BE2C (cell line): ENCODE results near the gene ADAT3.

ENCODE experiments used
- DNase-seq: peaks from one replicate; pipeline ENCODE4 v3.0.0-alpha.2; 2020
- H3K27me3 ChIP-seq: fragments of 250-450 bp; sonication (Bioruptor Pico); 2 replicates; pipeline ENCODE4 v1.5.1; 2020; ENCODE audit warnings: mild to moderate bottlenecking
- H3K36me3 ChIP-seq: fragments of 250-450 bp; sonication (Bioruptor Pico); 2 replicates; pipeline ENCODE4 v1.5.1; 2020; ENCODE audit warnings: mild to moderate bottlenecking
- H3K4me1 ChIP-seq: fragments of 250-450 bp; sonication (Bioruptor Pico); 2 replicates; pipeline ENCODE4 v1.5.1; 2020
- H3K4me3 ChIP-seq: 2 replicates; pipeline ENCODE4 v1.5.1; 2011; ENCODE audit warnings: low read depth, low read length
- H3K9me3 ChIP-seq: fragments of 250-450 bp; sonication (Bioruptor Pico); 2 replicates; pipeline ENCODE4 v1.5.1; 2020
- TF ChIP-seq, protein P1 (sequence below): IDR thresholded peaks from 2 replicates; pipeline ENCODE4 v1.5.1; 2012; ENCODE audit warnings: mild to moderate bottlenecking, low read depth, low read length

The ADAT3 gene

DNA sequence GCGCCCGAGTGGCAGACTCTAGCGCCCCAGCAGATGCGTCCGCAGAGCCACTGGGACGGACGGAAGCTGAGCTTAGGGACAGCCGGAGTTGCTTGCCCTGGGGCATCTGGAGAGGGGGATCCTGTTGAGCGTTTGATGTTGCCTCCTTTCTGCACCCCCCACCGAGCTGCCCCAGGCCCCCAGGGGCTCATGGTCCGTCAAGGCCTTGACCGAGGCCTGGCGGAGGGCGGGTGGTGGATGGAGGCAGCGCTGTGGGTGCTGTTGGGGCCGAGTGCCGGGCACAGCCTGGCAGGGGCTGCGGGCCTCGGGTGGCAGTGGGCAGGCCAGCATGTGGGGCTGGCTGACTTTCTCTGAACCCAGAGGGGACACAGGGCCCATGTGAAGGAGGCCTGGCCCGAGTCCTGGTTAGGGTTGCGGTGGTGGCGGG lies 38.5 kb downstream of the ADAT3 start:
- H3K4me1 ChIP-seq: 0 out of 2 replicates have a peak, but pooled peaks cover 2% of the 10 kb centered on the region

DNA sequence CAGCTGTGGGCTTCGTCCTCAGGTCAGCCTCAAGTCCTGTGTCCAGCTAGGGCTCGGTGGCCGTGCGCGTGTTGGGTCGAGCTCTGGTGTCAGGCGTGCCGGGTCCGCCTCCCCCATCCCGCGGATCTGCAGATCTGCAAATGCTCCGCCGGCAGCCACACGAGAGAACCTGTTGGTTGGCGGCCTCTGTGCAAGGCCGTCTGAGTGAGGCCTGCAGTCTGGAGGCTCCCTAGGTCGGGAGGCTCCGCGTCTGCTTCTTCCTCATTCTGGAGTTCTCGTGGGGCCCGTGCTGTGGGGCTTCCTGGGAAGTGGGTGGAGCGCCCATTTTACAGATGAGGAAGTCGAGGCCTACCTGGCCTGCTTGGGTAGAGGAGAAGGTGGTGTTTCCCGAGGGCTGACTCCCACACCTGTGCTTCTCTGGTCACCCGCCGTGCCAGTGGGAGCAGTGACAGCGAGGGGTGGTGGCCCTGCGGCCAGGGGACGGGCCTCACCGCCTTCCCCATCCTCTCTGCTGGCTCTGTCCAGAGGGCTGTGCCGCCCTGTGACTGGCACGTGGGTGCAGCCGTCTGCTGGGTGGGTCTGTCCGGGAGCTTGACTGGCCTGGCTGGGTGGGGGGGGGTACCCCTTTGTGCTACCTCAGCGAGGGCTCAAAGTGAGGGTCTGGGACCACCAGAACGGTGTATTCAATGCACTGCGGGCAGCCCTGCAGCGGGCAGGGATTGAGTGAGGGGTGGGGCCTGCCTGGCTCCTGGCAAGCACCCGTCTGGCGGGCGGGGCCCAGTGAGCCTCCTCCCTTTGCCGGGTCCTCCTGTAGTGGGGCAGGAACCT lies 39.1 kb downstream of the ADAT3 start:
- DNase-seq: no peak
- Histone ChIP-seq H3K4me1 (0 out of 2 replicates have a peak, but pooled peaks cover 2% of the 10 kb centered on the region), H3K4me3 (no peak overlapping the region)

More for the DNA sequence above, 38.5 kb downstream of the ADAT3 start:
- no peaks in the 10 kb centered on the region for H3K27me3 ChIP-seq
- peaks cover 5% of the 10 kb centered on the region; the same call in 1 of the 2 replicates for H3K36me3 ChIP-seq
- TF ChIP-seq, protein P1, sequence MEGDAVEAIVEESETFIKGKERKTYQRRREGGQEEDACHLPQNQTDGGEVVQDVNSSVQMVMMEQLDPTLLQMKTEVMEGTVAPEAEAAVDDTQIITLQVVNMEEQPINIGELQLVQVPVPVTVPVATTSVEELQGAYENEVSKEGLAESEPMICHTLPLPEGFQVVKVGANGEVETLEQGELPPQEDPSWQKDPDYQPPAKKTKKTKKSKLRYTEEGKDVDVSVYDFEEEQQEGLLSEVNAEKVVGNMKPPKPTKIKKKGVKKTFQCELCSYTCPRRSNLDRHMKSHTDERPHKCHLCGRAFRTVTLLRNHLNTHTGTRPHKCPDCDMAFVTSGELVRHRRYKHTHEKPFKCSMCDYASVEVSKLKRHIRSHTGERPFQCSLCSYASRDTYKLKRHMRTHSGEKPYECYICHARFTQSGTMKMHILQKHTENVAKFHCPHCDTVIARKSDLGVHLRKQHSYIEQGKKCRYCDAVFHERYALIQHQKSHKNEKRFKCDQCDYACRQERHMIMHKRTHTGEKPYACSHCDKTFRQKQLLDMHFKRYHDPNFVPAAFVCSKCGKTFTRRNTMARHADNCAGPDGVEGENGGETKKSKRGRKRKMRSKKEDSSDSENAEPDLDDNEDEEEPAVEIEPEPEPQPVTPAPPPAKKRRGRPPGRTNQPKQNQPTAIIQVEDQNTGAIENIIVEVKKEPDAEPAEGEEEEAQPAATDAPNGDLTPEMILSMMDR: no peak
- no peaks in the 10 kb centered on the region for H3K9me3 ChIP-seq
- no peak overlapping the region for H3K4me3 ChIP-seq
- DNase-seq: no peak

GRCh38 chr19:1944916-1945561 lies 39.8 kb downstream of the ADAT3 start:
- Histone ChIP-seq H3K27me3 (no peaks in the 10 kb centered on the region), H3K4me1 (0 out of 2 replicates have a peak, but pooled peaks cover 2% of the 10 kb centered on the region), H3K36me3 (peaks cover 10% of the 10 kb centered on the region; the same call in 1 of the 2 replicates), H3K4me3 (no peak overlapping the region), H3K9me3 (no peaks in the 10 kb centered on the region)
- no peak for DNase-seq
- TF ChIP-seq, protein P1: no peak

More for the DNA sequence above, 39.1 kb downstream of the ADAT3 start:
- Histone ChIP-seq H3K27me3 (no peaks in the 10 kb centered on the region), H3K36me3 (peaks cover 5% of the 10 kb centered on the region; the same call in 1 of the 2 replicates), H3K9me3 (no peaks in the 10 kb centered on the region)
- TF ChIP-seq, protein P1: no peak

GRCh38 chr19:1945899-1946298 lies 40.7 kb downstream of the ADAT3 start:
- peaks cover 18% of the 10 kb centered on the region; the same call in 1 of the 2 replicates for H3K36me3 ChIP-seq
- TF ChIP-seq, protein P1: peak; percentile 67
- H3K9me3 ChIP-seq: no peaks in the 10 kb centered on the region
- H3K27me3 ChIP-seq: no peaks in the 10 kb centered on the region
- H3K4me3 ChIP-seq: no peak overlapping the region
- 0 out of 2 replicates have a peak, but pooled peaks cover 2% of the 10 kb centered on the region for H3K4me1 ChIP-seq
- peak; percentile 64 for DNase-seq

DNA sequence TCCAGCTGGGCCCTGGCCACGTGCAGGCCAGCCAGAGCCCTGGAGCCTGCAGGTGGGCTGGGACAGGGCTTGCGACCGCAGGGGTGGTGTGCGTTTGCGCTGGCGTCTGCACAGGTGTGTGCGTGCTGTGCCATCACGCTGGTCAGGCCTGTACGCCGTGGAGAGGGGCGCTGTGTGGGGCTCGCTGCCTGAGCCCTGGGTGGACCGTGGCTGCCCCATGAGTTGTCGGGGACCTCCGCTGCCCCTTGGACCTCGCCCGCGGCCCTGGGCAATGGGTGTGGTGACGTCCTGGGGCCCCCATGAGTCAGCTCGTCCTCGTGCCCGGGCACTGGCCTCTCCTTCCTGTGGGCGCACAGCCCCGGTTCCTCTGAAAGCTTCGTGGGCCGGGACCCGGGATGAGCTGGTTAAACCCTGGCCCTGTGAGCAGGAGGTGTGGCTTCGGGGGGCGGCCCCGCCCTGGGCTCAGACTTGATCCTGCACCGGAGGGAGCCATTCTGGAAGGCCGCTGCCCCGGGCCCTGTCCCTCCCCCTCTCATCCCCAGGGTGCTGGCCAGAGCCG lies 42.5 kb downstream of the ADAT3 start:
- TF ChIP-seq, protein P1: no peak
- DNase-seq: no peak
- peaks cover 26% of the 10 kb centered on the region for H3K36me3 ChIP-seq
- H3K27me3 ChIP-seq: no peaks in the 10 kb centered on the region
- H3K4me1 ChIP-seq: 0 out of 2 replicates have a peak, but pooled peaks cover 2% of the 10 kb centered on the region
- no peaks in the 10 kb centered on the region for H3K9me3 ChIP-seq
- H3K4me3 ChIP-seq: no peak overlapping the region
